Hepatocyte (in vitro differentiated cells): Measurements from ENCODE around the gene RPH3AL.

Experiments used
- CTCF ChIP-seq: fragments of 200-600 bp; sonication (generic); IDR thresholded peaks from 2 replicates; pipeline ENCODE4 v1.5.1; 2016; ENCODE audit warnings: antibody characterized with exemption, mild to moderate bottlenecking; ENCODE audit not compliant: poor library complexity
- EZH2 ChIP-seq: fragments of 200-600 bp; sonication (generic); IDR thresholded peaks from 2 replicates; pipeline ENCODE4 v1.6.1; 2016; ENCODE audit warnings: antibody characterized with exemption, mild to moderate bottlenecking, borderline replicate concordance
- EZH2phosphoT487 ChIP-seq: fragments of 200-600 bp; sonication (generic); IDR thresholded peaks from one replicate; pipeline ENCODE4 v1.6.1; 2018; ENCODE audit warnings: antibody characterized with exemption, mild to moderate bottlenecking, low read depth, moderate library complexity; ENCODE audit not compliant: unreplicated experiment, severe bottlenecking

- no peak for TF ChIP-seq CTCF
- TF ChIP-seq EZH2, result no peak
- no peak for TF ChIP-seq EZH2phosphoT487
Observed at GRCh38 chr17:321386-321941, 31.1 kb downstream of the RPH3AL start.
